GM12878 (cell line): ENCODE measurements around the gene PTPRM.

Source experiments
- ATF7 ChIP-seq: fragments of 450-650 bp; IDR thresholded peaks from 2 replicates; pipeline ENCODE4 v1.6.1; 2016; ENCODE audit warnings: low read depth, mild to moderate bottlenecking
- EP300 ChIP-seq, 2 experiments: fragments of 150-350 bp in 1 of 2; IDR thresholded peaks; 2 replicates each; pipeline ENCODE4 v1.6.1; 2011 to 2012; ENCODE audit warnings: low read depth in 2 of 2, low read length in 2 of 2, borderline replicate concordance in 1 of 2, improper control_type of control experiment in 1 of 2, inconsistent platforms in 1 of 2; ENCODE audit not compliant: control insufficient read depth in 1 of 2
- EZH2 ChIP-seq: IDR thresholded peaks from 2 replicates; pipeline ENCODE4 v1.6.1; 2012; ENCODE audit warnings: low read depth, mild to moderate bottlenecking, control low read depth, inconsistent platforms, low read length, borderline replicate concordance; ENCODE audit not compliant: control insufficient read depth
- PML ChIP-seq: IDR thresholded peaks from 2 replicates; pipeline ENCODE4 v1.6.1; 2012; ENCODE audit warnings: low read length, inconsistent platforms
- POLR2A ChIP-seq: IDR thresholded peaks from 2 replicates; pipeline ENCODE4 v1.6.1; 2011; ENCODE audit warnings: low read depth, mild to moderate bottlenecking, low read length
- SIN3A ChIP-seq: IDR thresholded peaks from 2 replicates; pipeline ENCODE4 v1.6.1; 2012; ENCODE audit warnings: low read depth, low read length, improper control_type of control experiment
- SRF ChIP-seq, 2 experiments: IDR thresholded peaks; 2 replicates each; pipeline ENCODE4 v1.6.1; 2011; ENCODE audit warnings: low read depth in 2 of 2, low read length in 2 of 2, mild to moderate bottlenecking in 1 of 2, moderate library complexity in 1 of 2
- YY1 ChIP-seq: IDR thresholded peaks from 2 replicates; pipeline ENCODE4 v1.6.1; 2011; ENCODE audit warnings: low read depth, mild to moderate bottlenecking, low read length
- TF ChIP-seq, protein P1 (sequence below), 3 experiments: IDR thresholded peaks in 2 of 3; conservative IDR thresholded peaks in 1 of 3; 2 replicates each; pipeline ENCODE4 v1.5.1; 2011; ENCODE audit warnings: low read depth in 3 of 3, low read length in 3 of 3, mild to moderate bottlenecking in 3 of 3, control low read depth in 2 of 3, moderate library complexity in 2 of 3, inconsistent platforms in 1 of 3, mixed read lengths in 1 of 3; ENCODE audit not compliant: control insufficient read depth in 2 of 3, insufficient read depth in 1 of 3; ENCODE audit errors: extremely low read depth in 1 of 3
- TF ChIP-seq, protein P2 (sequence below): IDR thresholded peaks from 2 replicates; pipeline ENCODE4 v1.6.1; 2011; ENCODE audit warnings: borderline replicate concordance, low read depth, mild to moderate bottlenecking, moderate library complexity, mixed read lengths, low read length; ENCODE audit not compliant: insufficient read depth; ENCODE audit errors: extremely low read length
- TF ChIP-seq, protein P3 (sequence below): IDR thresholded peaks from 2 replicates; pipeline ENCODE4 v1.6.1; 2011; ENCODE audit warnings: mild to moderate bottlenecking, low read depth, low read length, moderate library complexity; ENCODE audit not compliant: insufficient replicate concordance
- TF ChIP-seq, protein P4 (sequence below): fragments of 450-650 bp; IDR thresholded peaks from 2 replicates; pipeline ENCODE4 v1.6.1; 2014; ENCODE audit warnings: mild to moderate bottlenecking
- TF ChIP-seq, protein P5 (sequence below): IDR thresholded peaks from 2 replicates; pipeline ENCODE4 v1.6.1; 2011; ENCODE audit warnings: low read depth, low read length, improper control_type of control experiment, borderline replicate concordance

DNA sequence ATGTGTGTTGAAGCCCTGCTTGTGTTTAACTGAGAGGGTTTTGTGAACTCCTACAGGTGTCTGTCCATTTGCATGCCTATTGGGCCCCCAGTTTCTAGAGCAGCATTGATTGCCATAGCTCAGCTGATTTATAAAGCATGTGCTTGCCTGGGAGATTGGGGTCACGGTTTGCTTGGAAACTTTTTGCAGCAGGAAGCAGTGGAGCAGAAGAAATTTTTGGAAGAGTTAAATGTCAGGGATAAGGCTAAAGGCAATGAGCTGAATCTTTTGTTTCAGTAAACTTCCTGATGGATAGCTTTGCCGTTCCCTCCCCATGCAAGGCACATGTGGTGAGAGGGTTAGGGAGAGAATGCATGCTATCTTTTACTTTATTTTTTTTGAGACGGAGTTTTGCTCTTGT lies 102.2 kb downstream of the PTPRM start:
- TF ChIP-seq POLR2A (no peak), ATF7 (no peak), EP300 (IDR thresholded peaks at IDR 0.05; ENCODE audit: borderline replicate concordance in 1 of 2, control insufficient read depth in 1 of 2, low read depth in 2 of 2, low read length in 2 of 2) (no peak), PML (no peak), EZH2 (no peak), SIN3A (no peak), SRF (IDR thresholded peaks at IDR 0.05; ENCODE audit: low read depth in 2 of 2, low read length in 2 of 2) (no peak), YY1 (no peak)
- TF ChIP-seq, protein P1, sequence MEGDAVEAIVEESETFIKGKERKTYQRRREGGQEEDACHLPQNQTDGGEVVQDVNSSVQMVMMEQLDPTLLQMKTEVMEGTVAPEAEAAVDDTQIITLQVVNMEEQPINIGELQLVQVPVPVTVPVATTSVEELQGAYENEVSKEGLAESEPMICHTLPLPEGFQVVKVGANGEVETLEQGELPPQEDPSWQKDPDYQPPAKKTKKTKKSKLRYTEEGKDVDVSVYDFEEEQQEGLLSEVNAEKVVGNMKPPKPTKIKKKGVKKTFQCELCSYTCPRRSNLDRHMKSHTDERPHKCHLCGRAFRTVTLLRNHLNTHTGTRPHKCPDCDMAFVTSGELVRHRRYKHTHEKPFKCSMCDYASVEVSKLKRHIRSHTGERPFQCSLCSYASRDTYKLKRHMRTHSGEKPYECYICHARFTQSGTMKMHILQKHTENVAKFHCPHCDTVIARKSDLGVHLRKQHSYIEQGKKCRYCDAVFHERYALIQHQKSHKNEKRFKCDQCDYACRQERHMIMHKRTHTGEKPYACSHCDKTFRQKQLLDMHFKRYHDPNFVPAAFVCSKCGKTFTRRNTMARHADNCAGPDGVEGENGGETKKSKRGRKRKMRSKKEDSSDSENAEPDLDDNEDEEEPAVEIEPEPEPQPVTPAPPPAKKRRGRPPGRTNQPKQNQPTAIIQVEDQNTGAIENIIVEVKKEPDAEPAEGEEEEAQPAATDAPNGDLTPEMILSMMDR (IDR thresholded peaks at IDR 0.05 in 2 of 3, conservative IDR thresholded peaks at IDR 0.05 in 1 of 3; ENCODE audit: control insufficient read depth in 2 of 3, extremely low read depth in 1 of 3, insufficient read depth in 1 of 3, low read depth in 3 of 3, low read length in 3 of 3) = no peak
- TF ChIP-seq, protein P2, sequence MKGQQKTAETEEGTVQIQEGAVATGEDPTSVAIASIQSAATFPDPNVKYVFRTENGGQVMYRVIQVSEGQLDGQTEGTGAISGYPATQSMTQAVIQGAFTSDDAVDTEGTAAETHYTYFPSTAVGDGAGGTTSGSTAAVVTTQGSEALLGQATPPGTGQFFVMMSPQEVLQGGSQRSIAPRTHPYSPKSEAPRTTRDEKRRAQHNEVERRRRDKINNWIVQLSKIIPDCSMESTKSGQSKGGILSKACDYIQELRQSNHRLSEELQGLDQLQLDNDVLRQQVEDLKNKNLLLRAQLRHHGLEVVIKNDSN = no peak
- TF ChIP-seq, protein P3, sequence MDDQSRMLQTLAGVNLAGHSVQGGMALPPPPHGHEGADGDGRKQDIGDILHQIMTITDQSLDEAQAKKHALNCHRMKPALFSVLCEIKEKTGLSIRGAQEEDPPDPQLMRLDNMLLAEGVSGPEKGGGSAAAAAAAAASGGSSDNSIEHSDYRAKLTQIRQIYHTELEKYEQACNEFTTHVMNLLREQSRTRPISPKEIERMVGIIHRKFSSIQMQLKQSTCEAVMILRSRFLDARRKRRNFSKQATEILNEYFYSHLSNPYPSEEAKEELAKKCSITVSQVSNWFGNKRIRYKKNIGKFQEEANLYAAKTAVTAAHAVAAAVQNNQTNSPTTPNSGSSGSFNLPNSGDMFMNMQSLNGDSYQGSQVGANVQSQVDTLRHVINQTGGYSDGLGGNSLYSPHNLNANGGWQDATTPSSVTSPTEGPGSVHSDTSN = no peak
- TF ChIP-seq, protein P4, sequence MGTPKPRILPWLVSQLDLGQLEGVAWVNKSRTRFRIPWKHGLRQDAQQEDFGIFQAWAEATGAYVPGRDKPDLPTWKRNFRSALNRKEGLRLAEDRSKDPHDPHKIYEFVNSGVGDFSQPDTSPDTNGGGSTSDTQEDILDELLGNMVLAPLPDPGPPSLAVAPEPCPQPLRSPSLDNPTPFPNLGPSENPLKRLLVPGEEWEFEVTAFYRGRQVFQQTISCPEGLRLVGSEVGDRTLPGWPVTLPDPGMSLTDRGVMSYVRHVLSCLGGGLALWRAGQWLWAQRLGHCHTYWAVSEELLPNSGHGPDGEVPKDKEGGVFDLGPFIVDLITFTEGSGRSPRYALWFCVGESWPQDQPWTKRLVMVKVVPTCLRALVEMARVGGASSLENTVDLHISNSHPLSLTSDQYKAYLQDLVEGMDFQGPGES = no peak
- TF ChIP-seq, protein P5, sequence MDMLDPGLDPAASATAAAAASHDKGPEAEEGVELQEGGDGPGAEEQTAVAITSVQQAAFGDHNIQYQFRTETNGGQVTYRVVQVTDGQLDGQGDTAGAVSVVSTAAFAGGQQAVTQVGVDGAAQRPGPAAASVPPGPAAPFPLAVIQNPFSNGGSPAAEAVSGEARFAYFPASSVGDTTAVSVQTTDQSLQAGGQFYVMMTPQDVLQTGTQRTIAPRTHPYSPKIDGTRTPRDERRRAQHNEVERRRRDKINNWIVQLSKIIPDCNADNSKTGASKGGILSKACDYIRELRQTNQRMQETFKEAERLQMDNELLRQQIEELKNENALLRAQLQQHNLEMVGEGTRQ = no peak
